Right renal pelvis (tissue), 4 donors: Measurements from ENCODE around the gene PVALEF. TPM values are rescaled to one million over a fixed set of nuclear protein-coding genes. Genes with fewer than 3 reads are reported as not detected.

Experiments used
- DNase-seq, 4 donors: peaks; one replicate each; pipeline ENCODE4 v3.0.0-alpha.2; 2013; ENCODE audit warnings: low read depth in 4 of 4, low spot score in 3 of 4, missing footprints in 1 of 4
- polyA plus RNA-seq, 4 donors: library from polyadenylated mRNA; unstranded; fragments of 120-200 nt; gene quantifications; one replicate each; pipeline ENCODE4 v1.2.1, GENCODE V29; 2013; ENCODE audit not compliant: insufficient read length in 4 of 4

The PVALEF gene
- polyA plus RNA-seq, 4 donors: 0.13 to 0.39 (median 0.23) TPM; not detected in 1

DNA sequence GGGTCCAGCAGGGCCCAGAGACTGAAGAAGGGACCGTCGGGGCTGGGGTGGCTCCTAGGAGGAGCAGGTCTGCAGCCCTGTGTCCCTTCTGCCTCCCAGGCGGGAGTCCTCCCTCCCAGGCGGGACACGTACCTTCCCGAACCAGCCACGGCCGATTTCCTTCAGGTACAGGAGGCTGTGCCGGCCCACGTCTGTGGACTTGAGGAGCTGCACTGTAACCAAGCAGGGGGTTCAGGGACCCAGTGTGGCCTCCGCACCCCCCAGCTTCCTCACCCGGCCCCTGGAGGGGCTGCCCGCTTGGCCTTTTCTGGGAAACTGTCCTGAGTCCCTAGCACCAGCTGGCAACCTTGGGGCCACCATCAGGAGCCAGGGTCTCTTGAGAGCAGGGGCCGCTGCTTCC is 37.0 kb upstream of the PVALEF start:
- DNase-seq: no peak

DNA sequence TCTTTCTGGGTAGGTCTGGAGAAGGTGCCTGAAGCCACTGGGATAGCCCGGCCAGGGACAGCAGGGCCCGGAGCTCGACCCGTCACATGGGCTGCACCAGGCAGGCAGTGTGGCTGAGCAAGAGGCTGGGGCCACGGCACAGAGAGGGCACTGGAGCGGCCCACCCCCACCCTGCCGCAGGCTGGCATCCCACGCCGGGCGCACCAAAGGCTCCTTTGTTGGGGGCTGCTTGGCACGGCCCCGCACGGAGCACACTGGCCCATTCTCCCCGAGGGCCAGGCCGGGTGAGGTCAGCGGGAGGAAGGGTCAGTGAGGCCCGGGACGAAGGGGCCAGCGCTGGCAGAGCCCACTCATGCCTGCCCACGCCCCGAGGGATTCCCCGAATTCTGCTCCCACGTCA is 36.5 kb upstream of the PVALEF start:
- no peak for DNase-seq

DNA sequence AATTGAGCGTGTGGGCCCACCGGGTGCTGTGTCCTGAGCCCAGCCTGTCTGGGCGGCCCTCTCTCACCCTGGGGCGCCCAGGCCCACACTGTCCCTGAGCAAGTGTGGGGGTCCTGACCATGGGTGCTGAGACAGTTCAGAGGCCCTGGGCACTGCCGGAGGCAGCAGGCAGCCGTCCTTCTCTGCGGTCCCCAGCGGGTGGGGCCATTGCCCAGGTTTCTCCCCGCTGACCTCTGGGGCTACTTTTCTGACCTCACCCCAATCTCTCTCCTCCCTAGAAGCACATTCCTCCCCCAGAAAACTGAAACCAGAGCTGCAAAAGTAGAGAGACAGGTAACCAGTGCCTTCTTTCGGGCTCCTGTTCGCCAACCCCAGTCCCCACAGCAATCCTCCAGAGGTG is 36.0 kb upstream of the PVALEF start:
- DNase-seq: no peak

- DNase-seq: no peak
Measured at GRCh38 chr17:81129711-81130367, 35.5 kb upstream of the PVALEF start.

DNA sequence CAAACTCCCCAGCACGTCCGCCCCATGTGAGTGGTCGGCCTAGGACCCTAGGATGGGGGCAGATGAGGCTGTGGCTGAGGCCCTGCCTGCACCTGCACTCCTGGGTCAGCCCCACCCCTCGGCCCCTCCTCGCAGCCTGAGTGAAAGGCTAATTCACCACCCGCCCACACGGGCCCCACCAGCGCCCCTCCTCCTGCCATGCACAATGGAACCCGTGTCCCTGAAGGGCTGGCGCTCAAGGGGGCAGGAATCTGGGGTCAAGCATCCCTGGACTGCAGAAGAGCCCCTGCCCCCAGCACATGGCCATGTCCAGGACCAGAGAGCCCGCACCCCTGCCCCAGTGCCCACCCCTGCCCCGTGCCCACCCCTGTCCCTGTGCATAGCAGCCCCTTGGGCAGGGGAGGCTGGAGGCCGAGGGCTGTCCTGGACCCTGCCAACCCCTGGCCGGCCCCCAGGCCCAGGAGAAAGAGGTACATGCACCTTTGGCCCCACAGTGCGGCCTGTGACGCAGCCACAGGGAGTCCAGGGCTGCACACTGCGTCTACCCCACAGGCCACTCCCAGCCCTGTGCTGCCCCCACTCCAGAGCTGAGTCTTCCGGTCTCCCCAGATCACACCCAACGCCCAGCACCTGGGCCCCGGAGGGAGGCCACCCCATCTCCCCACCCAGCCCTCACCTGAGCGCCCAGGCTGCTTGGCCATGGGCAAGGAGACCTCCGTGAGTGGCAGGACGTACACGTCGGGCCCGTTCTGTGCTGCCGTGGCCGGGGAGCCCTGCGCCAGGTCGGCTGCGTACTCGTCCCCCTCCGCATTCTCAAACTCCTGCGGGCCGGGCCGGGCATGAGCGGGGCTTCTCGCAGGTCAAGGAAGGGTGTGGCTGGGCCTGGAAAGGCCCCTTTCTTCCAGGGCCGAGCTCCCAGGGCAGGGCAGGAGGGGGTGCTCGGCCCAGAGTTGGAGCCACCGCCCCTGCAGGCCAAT is 34.6 kb upstream of the PVALEF start:
- DNase-seq: no peak

DNA sequence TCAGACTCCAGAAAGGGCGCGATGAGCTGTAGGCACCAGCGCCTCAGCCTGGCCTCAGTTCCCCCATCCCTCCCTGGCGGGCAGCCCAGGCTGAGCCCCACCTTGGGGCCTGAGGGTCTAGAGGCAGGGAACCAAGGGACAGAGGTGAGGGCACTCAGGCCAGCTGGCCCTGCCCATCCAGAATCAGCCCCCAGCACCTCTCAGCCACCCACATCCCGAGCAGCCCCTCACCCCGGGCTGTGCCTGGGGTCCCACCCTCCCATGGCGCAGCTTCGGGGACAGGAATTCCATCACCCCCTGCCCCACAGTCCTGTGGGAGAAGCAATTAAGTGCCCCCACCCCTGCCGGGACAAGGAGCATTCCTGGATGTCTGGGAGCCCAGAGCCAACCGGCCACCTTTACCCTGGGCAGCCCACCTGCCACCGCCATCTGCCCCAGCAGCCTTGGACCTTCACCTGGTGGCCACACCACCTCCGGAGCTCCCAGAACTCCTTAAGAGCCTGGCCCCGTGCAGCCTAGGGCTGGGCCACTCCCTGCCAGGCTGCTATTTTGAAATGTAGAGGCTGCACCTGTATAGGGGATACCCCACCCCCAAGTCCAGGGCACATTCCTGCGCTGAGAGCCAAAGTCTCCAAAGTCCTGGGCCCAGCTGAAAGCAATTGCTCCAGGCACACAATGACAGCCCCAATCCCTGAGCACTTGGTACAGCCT is 33.7 kb upstream of the PVALEF start:
- no peak for DNase-seq

DNA sequence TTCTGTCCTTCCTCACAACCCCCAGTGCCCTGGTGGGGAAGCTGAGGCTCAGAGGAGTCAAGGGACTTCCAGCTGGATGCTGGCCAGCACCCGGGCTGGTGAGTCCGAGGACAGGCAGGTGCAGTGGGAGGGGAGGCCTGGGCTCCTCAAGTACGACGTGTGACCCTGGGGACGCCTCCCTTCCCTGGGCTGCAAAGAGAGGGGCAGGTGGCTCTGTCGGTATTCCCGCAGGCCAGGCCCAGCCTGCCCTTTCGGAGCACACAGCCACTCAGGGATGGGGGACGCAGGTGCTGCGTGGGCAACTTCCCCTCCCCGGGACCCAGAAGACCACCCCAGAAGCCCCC is 33.1 kb upstream of the PVALEF start:
- DNase-seq: no peak

GRCh38 chr17:81132770-81133723 is 32.3 kb upstream of the PVALEF start:
- DNase-seq: no peak

- no peak for DNase-seq
Measured at GRCh38 chr17:81134064-81134781, 31.1 kb upstream of the PVALEF start.

DNA sequence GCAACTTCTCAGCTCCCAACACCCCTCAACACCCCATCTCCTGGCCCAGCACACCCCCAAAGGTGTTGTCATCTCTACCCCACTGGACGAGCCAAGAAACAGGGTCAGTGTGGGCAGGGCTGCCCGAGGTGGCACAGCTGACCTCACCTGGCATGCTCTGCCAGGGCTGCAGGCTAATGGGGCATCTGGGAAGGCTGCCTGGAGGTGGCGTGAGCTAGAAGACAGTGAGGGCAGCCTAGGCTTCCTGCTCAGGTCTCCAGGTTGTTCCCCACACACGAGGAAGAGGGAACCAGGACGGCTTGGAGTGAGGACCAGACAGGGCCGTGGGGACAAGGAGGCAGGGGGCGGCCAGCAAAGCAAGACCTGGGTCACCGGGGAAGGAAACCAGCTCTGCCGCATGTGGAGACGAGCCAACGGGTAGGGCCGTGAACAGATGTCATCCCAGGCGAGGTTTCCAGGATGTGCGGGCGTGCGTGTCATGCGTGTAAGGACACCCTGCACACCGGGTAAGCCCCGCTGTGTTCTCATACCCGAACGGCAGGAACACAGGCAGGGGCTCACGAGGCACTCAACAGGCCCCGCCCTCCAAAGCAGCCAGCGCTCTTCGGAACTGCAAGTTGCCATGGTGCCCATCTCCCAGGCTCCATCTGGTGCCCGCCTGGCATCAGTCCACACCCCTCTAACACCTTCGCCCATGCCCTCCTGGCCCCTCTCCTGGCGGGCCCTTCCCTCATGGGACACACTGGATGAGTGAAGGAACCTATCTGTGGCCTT is 29.6 kb upstream of the PVALEF start:
- no peak for DNase-seq

DNA sequence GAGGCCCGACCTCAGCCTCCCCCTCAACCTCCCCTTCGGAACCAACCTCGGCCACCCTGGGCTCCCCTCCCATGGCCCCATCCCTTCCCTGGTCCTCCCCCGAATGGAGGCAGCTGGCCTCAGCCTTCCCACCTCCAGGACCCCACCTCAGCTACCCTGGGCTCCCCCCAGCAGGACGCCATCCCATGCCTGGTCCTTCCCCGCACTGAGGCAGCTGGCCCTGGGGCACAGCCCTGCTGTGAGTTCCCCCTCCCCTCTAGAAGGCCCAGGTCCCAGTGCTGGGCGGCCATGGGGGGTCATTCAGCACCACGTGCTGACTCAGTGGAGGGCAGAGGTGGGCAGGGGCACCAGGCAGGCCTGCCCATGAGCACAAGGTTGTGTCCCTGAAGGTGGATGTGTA is 28.9 kb upstream of the PVALEF start:
- DNase-seq: no peak

DNA sequence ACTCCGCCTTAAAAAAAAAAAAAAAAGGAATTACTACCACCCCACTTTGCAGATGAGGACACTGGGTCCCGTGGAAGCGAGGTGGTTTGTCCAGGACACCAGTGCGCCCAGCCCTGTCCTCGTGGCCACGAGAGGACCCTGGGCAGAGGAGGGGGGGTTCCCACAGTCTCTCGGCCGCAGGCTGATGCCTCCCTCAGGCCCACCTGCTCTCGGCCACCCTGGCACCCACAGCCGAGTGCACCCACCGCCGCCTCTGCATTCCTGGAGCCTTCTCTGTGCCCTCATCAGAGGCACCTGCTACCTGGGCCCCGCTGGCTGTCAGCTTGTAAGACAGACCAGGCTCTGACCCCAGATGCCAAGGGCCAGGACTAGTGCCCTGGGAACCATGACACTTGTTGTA is 28.1 kb upstream of the PVALEF start:
- no peak for DNase-seq

DNA sequence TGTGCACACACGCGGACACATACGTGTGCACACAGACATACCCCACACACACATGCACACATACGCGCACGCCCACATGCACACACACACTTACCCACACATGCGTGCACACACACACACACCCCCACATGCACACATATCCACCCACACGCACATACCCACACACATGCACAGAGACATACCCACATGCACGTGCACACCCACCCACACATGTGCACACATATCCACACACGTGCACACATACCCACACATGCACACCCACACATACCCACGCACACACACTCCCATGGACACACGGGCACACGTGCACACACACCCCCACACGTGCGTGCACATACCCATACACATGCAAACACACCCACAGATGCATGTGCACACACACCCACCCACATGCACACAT is 27.2 kb upstream of the PVALEF start:
- no peak for DNase-seq

DNA sequence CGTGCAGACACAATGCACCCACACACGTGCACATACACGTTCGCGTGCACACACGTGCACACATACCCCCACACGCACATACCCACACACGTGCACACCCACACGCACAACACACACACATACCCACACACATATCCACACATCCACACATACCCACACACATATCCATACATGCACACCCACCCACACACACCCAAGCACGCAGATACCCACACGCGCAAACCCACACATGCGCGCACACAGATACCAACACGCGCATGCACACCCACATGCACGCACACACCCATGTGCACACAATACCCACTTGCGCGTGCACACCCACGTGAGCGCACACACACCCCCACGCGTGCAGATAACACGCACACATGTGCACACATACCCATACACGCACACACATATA is 26.8 kb upstream of the PVALEF start:
- DNase-seq: no peak

- no peak for DNase-seq
Measured at GRCh38 chr17:81139428-81139827, 25.9 kb upstream of the PVALEF start.

DNA sequence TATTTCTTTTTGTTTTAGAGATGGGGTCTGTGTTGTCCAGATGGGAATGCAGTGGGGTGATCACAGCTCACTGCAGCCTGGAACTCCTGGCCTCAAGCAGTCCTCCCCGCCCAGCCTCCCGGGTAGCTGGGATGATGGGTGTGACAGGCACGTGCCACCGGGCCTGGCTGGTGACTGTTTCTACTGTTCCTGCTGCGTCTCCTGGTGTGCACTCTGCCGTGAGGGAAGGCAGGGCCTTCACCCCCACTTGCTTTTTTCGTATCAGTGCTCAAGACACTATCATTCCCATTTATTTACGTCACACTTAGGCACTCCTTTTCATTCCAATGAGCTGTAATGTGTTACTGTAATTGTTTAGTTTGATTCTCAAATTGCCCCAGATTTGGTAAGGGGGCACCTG is 25.3 kb upstream of the PVALEF start:
- DNase-seq: no peak

GRCh38 chr17:81140695-81141094 is 24.6 kb upstream of the PVALEF start:
- DNase-seq: no peak

- DNase-seq: peak; percentile 44 to 68 (median 58)
Measured at GRCh38 chr17:81142301-81143199, 22.8 kb upstream of the PVALEF start.
